Measurements from ENCODE around the gene GIMAP1. TPM values are rescaled to one million over a fixed set of nuclear protein-coding genes. Genes with fewer than 3 reads are reported as not detected.

Gene GIMAP1
- total and polyA plus RNA-seq, 2 of the 8 experiments (the other 6 are each of a cell fraction or from before 2014, with no cell fraction given) = not detected

DNA sequence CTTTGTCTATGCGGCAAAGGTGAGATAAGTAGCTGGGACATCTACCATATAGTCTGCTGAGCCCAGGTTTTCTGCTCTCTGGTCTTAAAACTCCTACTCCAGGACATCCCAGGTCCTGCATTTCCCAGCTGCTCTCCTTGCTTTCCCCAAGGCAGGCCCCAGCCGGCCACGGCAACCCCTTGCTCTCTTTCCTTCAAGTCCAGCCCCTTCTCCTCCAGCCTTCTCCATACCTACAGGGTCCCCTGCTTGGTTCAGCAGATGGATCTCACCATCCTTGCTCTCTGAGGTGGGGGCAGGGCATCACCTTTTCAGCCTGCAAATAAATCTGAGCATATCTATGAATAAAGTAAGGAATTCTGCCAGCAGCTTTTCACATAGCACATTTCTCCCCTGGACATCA lies 29.5 kb downstream of the GIMAP1 start:
- Histone ChIP-seq H3K4ac (replicated peaks; ENCODE audit: insufficient read length, low read depth, low read length) (no peak overlapping the region), H3K18ac (ENCODE audit: extremely low read depth, low read length) (no peak overlapping the region), H4K5ac (ENCODE audit: insufficient read length, low read depth, low read length) (no peak overlapping the region), H3K56ac (replicated peaks; ENCODE audit: insufficient read length, low read depth, low read length) (no peak overlapping the region), H3K23ac (ENCODE audit: insufficient read length) (no peak overlapping the region), H2AK5ac (ENCODE audit: low read depth, low read length) (no peak overlapping the region), H2BK20ac (ENCODE audit: low read length) (no peak overlapping the region), H2BK12ac (ENCODE audit: low read depth, low read length) (no peak overlapping the region), H2AFZ (ENCODE audit: low read length) (no peak overlapping the region), H3K27me3 (replicated peaks in 1 of 4; ENCODE audit: control insufficient read depth in 3 of 4, extremely low read depth in 1 of 4, insufficient read depth in 3 of 4, low read length in 3 of 4) (peaks cover 34 to 78% (median 66%) of the 10 kb centered on the region in 4 experiments), H2BK15ac (ENCODE audit: low read length) (no peak overlapping the region), H3K9me3 (ENCODE audit: insufficient read depth in 2 of 2, low read depth in 1 of 2, low read length in 1 of 2) (no peaks in the 10 kb centered on the region), H3K4me1 (replicated peaks in 1 of 4; ENCODE audit: control insufficient read depth in 3 of 4, insufficient read depth in 4 of 4, low read length in 3 of 4) (no peaks in the 10 kb centered on the region), H3K36me3 (ENCODE audit: control insufficient read depth in 2 of 4, insufficient read depth in 4 of 4, low read length in 3 of 4) (no peaks in the 10 kb centered on the region), H2BK120ac (replicated peaks; ENCODE audit: low read depth, low read length) (no peak overlapping the region), H4K8ac (ENCODE audit: extremely low read depth, insufficient read depth, low read length) (no peak overlapping the region), H3K4me2 (ENCODE audit: insufficient read depth in 1 of 2, low read depth in 2 of 2, low read length in 2 of 2) (no peak overlapping the region), H3K79me1 (ENCODE audit: low read depth, low read length) (no peaks in the 10 kb centered on the region), H2BK5ac (ENCODE audit: low read depth, low read length) (no peak overlapping the region), H3K27ac (ENCODE audit: low read depth, low read length) (no peak overlapping the region), H3K9ac (replicated peaks in 1 of 4; ENCODE audit: extremely low read depth in 1 of 4, low read depth in 3 of 4, low read length in 3 of 4) (no peak overlapping the region), H3K4me3 (ENCODE audit: extremely low read depth in 1 of 4, insufficient read depth in 2 of 4, low read depth in 3 of 4, low read length in 4 of 4) (no peak overlapping the region), H3K79me2 (ENCODE audit: control insufficient read depth in 1 of 2, insufficient read depth in 2 of 2, low read length in 2 of 2) (no peaks in the 10 kb centered on the region), H3K14ac (ENCODE audit: insufficient read length) (no peak overlapping the region), H4K20me1 (replicated peaks in 1 of 2; ENCODE audit: control insufficient read depth in 1 of 2, insufficient read depth in 2 of 2, low read length in 2 of 2) (peaks cover 0 to 8% of the 10 kb centered on the region in 2 experiments), H4K91ac (replicated peaks; ENCODE audit: insufficient read length, low read length) (no peak overlapping the region), H3K23me2 (ENCODE audit: low read depth, low read length) (no peaks in the 10 kb centered on the region)
- DNase-seq (ENCODE audit: low read depth in 1 of 2, low spot score in 2 of 2) (no peak), FAIRE-seq (no peak)
- ChIA-PET POLR2A (ENCODE audit: partially characterized antibody) (no interaction called here), CTCF (ENCODE audit: partially characterized antibody) (interaction anchor here (1.9 to 2.6 kb wide), 2 partner anchors 9 to 296 kb away, joined by 8 to 11 read pairs; partner anchors contain the start of gene GIMAP8)
- 89% methylated on average over 3 of the region's 3 CpGs; no CpG with 5 or more reads in 1 of the 2 experiments for WGBS, 2 experiments (ENCODE audit: extremely low coverage in 1 of 2, insufficient coverage in 1 of 2, insufficient read length in 1 of 2, insufficient replicate concordance in 2 of 2, low coverage in 1 of 2, low lambda C conversion rate in 2 of 2, missing lambda C conversion rate in 1 of 2)
- TF ChIP-seq, protein P1, sequence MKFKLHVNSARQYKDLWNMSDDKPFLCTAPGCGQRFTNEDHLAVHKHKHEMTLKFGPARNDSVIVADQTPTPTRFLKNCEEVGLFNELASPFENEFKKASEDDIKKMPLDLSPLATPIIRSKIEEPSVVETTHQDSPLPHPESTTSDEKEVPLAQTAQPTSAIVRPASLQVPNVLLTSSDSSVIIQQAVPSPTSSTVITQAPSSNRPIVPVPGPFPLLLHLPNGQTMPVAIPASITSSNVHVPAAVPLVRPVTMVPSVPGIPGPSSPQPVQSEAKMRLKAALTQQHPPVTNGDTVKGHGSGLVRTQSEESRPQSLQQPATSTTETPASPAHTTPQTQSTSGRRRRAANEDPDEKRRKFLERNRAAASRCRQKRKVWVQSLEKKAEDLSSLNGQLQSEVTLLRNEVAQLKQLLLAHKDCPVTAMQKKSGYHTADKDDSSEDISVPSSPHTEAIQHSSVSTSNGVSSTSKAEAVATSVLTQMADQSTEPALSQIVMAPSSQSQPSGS (IDR thresholded peaks at IDR 0.05; ENCODE audit: low read length) = no peak
- TF ChIP-seq JUND (IDR thresholded peaks at IDR 0.05; ENCODE audit: low read length) = no peak
- TF ChIP-seq FOSL1 (IDR thresholded peaks at IDR 0.05; ENCODE audit: insufficient read depth, low read depth, low read length) = no peak

Data from H1 (cell line).